ENCODE results near the gene KLK10. TPM values are rescaled to one million over a fixed set of nuclear protein-coding genes. Genes with fewer than 3 reads are reported as not detected.

KLK10 gene
- total RNA-seq, 4 donors from 2014 or later: not detected

DNA sequence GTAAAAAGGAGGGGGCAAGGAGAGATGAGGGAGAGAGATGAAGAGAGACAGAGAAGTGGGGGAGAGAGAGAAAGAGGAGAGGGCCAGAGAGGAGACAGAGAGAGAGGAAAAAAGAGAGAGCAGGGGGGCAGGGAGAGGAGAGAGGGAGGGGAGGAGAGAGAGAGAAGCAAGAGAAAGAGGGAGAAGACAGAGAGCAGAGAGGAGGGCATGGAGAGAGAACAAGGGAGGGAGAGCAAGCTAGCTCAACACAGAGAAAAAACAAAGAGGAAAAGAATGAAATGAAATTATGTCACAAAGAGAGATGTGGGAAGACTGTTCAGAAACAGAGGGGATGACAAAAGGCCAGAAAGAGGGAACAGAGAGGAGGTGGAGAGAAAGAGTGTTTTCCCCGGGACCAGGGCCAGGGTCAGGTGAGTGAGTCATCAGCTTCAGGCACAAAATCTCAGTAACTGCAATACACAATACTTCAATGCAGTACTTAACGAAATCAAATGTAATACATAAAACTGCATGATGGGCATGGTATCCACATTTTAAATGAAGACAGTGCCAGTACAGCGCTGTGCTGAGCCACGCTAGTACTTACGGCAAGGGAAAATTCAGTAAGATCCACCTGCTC, 40.6 kb downstream of the KLK10 start:
- TF ChIP-seq POLR2AphosphoS5 (IDR thresholded peaks at IDR 0.05): no peak
- TF ChIP-seq, protein P1, sequence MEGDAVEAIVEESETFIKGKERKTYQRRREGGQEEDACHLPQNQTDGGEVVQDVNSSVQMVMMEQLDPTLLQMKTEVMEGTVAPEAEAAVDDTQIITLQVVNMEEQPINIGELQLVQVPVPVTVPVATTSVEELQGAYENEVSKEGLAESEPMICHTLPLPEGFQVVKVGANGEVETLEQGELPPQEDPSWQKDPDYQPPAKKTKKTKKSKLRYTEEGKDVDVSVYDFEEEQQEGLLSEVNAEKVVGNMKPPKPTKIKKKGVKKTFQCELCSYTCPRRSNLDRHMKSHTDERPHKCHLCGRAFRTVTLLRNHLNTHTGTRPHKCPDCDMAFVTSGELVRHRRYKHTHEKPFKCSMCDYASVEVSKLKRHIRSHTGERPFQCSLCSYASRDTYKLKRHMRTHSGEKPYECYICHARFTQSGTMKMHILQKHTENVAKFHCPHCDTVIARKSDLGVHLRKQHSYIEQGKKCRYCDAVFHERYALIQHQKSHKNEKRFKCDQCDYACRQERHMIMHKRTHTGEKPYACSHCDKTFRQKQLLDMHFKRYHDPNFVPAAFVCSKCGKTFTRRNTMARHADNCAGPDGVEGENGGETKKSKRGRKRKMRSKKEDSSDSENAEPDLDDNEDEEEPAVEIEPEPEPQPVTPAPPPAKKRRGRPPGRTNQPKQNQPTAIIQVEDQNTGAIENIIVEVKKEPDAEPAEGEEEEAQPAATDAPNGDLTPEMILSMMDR (IDR thresholded peaks at IDR 0.05): no peak
- TF ChIP-seq EP300 (IDR thresholded peaks at IDR 0.05): no peak
- no peak for TF ChIP-seq POLR2A (IDR thresholded peaks at IDR 0.05; ENCODE audit: low read depth)
- H3K9me3 ChIP-seq: no peaks in the 10 kb centered on the region
- intact Hi-C loops (cut with DNase I): no loop called here
- no peak overlapping the region for H3K4me3 ChIP-seq
- DNase-seq (ENCODE audit: extremely low spot score): no peak
- H3K27me3 ChIP-seq: peaks cover 0 to 87% (median 2%) of the 10 kb centered on the region in 4 donors
- 55% methylated on average over 5 of the region's 5 CpGs for WGBS
- H3K36me3 ChIP-seq: no peaks in the 10 kb centered on the region
- no peaks in the 10 kb centered on the region for H3K4me1 ChIP-seq
- no peak overlapping the region for H3K27ac ChIP-seq (replicated peaks in 1 of 4)

DNA sequence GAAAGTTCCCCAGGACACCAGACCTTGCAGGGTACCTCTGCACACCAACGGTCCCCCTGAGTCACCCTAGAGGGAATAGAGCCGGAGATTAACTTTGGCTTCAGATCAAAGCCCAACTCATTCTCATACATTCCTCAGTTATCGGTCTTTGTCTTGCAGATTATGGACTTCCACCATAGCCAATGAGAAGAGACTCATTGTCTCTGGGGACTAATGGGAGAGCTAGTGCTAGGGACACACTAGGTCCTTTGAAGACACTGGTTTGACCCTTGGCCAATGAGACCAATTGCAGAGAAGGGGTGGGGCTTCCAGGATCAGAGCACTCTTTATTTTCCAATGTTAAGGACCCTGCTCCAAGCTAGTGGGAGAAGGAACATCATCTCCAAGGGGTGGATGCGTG, 41.9 kb downstream of the KLK10 start:
- Histone ChIP-seq H3K36me3 (no peaks in the 10 kb centered on the region), H3K27ac (replicated peaks in 1 of 4) (no peak overlapping the region), H3K4me1 (no peaks in the 10 kb centered on the region), H3K27me3 (peaks cover 0 to 84% (median 2%) of the 10 kb centered on the region in 4 donors), H3K9me3 (no peaks in the 10 kb centered on the region), H3K4me3 (no peak overlapping the region)
- intact Hi-C loops (cut with DNase I): no loop called here
- no peak for DNase-seq (ENCODE audit: extremely low spot score)
- TF ChIP-seq EP300 (IDR thresholded peaks at IDR 0.05): no peak
- TF ChIP-seq POLR2AphosphoS5 (IDR thresholded peaks at IDR 0.05): no peak
- no peak for TF ChIP-seq POLR2A (IDR thresholded peaks at IDR 0.05; ENCODE audit: low read depth)
- TF ChIP-seq, protein P1 (IDR thresholded peaks at IDR 0.05): no peak
- 75% methylated on average over 4 of the region's 4 CpGs for WGBS

DNA sequence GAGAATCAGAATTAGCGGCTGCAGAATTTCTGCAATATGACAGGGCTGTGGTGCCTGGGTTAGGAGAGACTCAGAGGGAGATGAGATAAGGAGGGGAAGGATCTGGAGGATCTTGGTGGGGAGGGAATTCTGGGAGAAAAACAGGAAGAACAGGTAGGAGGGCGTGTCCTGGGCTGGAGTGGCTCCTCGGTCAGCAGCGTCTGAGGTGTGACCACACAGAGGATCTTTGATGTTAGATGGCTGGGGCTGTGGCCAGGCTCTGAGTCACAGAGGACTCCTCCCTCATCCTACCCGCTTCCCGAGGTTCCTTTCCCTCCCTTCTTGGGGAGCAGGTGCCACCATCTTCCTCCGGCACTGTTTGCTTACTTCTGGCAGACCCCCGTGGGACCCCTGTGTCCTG, 43.7 kb downstream of the KLK10 start:
- no peak for DNase-seq (ENCODE audit: extremely low spot score)
- 16% methylated on average over 8 of the region's 8 CpGs for WGBS
- H3K36me3 ChIP-seq: no peaks in the 10 kb centered on the region
- no peak overlapping the region for H3K27ac ChIP-seq (replicated peaks in 1 of 4)
- no peak for TF ChIP-seq EP300 (IDR thresholded peaks at IDR 0.05)
- TF ChIP-seq POLR2AphosphoS5 (IDR thresholded peaks at IDR 0.05): no peak
- TF ChIP-seq, protein P1 (IDR thresholded peaks at IDR 0.05): no peak
- no peak for TF ChIP-seq POLR2A (IDR thresholded peaks at IDR 0.05; ENCODE audit: low read depth)
- H3K9me3 ChIP-seq: no peaks in the 10 kb centered on the region
- H3K27me3 ChIP-seq: peaks cover 0 to 81% (median 2%) of the 10 kb centered on the region in 4 donors
- intact Hi-C loops (cut with DNase I): no loop called here
- H3K4me3 ChIP-seq: no peak overlapping the region
- H3K4me1 ChIP-seq: no peaks in the 10 kb centered on the region

DNA sequence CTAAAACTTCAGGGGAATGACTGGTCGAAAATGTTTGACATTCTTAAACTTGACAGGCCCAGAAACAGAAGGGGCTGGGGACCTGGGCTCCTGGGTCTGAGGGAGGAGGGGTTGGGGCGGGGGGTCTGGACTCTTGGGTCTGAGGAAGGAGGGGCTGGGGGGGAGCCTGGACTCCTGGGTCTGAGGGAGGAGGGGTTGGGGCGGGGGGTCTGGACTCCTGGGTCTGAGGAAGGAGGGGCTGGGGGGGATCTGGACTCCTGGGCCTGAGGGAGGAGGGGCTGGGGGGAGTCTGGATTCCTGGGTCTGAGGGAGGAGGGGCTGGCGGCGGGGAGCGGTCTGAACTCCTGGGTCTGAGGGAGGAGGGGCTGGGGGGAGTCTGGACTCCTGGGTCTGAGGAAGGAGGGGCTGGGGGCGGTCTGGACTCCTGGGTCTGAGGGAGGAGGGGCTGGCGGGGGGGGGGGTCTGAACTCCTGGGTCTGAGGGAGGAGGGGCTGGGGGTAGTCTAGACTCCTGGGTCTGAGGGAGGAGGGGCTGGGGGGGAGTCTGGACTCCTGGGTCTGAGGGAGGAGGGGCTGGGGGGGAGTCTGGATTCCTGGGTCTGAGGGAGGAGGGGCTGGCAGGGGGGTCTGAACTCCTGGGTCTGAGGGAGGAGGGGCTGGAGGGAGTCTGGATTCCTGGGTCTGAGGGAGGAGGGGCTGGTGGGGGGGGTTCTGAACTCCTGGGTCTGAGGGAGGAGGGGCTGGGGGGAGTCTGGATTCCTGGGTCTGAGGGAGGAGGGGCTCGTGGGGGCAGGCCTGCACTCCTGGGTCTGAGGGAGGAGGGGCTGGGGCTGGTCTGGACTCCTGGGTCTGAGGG, 44.6 kb downstream of the KLK10 start:
- no peak for DNase-seq (ENCODE audit: extremely low spot score)
- Histone ChIP-seq H3K27me3 (peaks cover 0 to 78% (median 2%) of the 10 kb centered on the region in 4 donors), H3K36me3 (no peaks in the 10 kb centered on the region), H3K4me3 (no peak overlapping the region), H3K9me3 (no peaks in the 10 kb centered on the region), H3K4me1 (no peaks in the 10 kb centered on the region), H3K27ac (replicated peaks in 1 of 4) (no peak overlapping the region)
- TF ChIP-seq EP300 (IDR thresholded peaks at IDR 0.05): no peak
- no peak for TF ChIP-seq POLR2AphosphoS5 (IDR thresholded peaks at IDR 0.05)
- no peak for TF ChIP-seq POLR2A (IDR thresholded peaks at IDR 0.05; ENCODE audit: low read depth)
- TF ChIP-seq, protein P1 (IDR thresholded peaks at IDR 0.05): no peak
- WGBS: 25% methylated on average over 4 of the region's 9 CpGs
- intact Hi-C loops (cut with DNase I): no loop called here

Data from esophagus muscularis mucosa (tissue), 4 donors.